ENCODE measurements around the gene BTBD8.
"Not testable (repeated sequence)": the region's sequence is repeated elsewhere in the genome, so short reads cannot be mapped to it uniquely, and the experiment has no call there.

Gene BTBD8

GRCh38 chr1:92080128-92080985 lies at the start of gene BTBD8:
TSS of gene BTBD8 (plus strand) at chr1:92080345. CDS start at chr1:92080572, 227 bp downstream.
- intact Hi-C loops (cut with DNase I) = no loop called here
- DNase-seq = peak; percentile 66 to 97 (median 78)

DNA sequence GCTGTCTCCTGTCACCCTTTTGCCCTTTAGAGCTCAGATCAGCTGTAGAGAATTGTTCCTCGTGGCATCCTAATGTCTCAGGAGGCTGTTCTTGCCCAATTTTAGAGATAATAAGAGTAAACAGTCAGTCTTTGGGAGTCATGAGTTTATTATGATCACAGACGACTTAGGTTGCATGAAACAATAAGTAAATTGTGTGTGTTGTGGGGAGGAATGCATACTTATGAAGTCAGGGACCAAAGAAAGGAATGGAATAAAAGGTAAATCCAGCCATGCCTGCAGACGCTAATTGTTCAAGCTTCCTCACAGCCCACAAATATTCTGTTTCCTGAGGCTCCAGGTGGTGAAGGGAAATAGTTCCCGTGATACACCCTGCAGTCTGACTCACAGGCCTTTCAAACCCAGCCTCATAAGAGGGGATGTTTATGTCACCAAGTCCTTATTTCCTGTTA lies 49.5 kb upstream of the BTBD8 start:
- no peak for DNase-seq
- intact Hi-C loops (cut with DNase I) = no loop called here

DNA sequence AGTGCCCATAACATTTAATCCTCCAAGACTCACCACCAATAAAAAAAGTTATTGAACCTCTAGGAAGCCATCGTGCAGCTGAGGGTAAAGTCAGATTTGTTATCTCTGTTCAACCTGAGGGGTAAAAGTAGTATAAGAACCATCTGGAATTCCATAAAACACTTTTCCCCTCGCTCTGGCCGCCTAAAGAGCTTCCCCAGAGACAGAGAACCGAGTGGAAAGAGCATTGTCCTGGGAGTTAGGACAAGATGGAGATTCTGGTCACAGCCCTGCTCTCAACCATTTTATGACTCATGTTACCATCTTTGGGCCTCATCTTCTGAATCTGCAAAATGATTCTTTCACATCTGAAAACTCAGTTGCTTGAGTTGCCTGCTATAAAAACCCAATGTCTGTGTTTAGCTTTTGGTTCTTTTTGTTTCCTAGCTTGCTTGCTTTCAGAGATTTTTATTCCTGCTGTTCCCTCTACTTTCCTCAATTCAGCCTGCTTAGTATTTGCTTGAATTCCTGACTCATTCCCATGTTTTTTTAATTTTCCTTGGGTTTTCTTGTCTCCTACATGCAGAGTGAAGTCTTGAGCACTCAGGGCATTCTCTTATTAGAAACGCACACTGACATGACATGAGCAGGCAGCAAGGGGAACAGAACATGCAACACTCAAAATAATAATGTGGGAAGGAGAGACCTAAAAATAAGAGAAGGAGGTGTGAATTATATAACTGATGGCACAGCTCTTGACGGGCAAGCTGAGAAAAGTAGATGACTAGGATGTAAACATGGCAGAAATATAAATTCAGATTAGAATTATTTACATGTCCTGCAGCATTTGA lies 48.6 kb upstream of the BTBD8 start:
- DNase-seq = no peak
- intact Hi-C loops (cut with DNase I) = no loop called here

GRCh38 chr1:92037400-92037799 lies 42.7 kb upstream of the BTBD8 start:
- DNase-seq = no peak
- intact Hi-C loops (cut with DNase I) = no loop called here

- DNase-seq = no peak
- intact Hi-C loops (cut with DNase I) = no loop called here
Observed at GRCh38 chr1:92038695-92039346, 41.3 kb upstream of the BTBD8 start.

DNA sequence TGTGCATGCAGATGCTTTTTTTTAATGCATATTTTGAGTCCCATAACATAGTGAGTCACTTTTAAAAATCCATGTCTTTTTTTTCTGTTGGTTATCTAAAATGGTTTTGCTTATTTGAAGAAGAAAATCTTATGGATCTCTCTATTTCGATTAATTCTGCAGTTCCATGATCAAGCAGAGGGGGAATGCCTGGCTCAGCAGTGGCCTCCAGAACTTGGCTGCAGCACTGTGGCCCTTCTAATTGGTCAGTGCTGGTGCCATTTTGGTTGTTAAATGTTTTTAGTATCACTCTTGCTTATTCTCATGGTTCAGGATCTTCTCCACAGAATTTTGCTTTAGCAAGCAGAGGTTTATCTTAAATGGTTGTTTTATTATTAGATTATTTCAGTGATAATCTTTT lies 39.2 kb upstream of the BTBD8 start:
- intact Hi-C loops (cut with DNase I) = no loop called here

GRCh38 chr1:92043621-92044020 lies 36.5 kb upstream of the BTBD8 start:
- no peak for DNase-seq
- intact Hi-C loops (cut with DNase I) = no loop called here

More for the DNA sequence above, 39.2 kb upstream of the BTBD8 start:
- no peak for DNase-seq

GRCh38 chr1:92045766-92046495 lies 34.2 kb upstream of the BTBD8 start:
- intact Hi-C loops (cut with DNase I) = no loop called here
- no peak for DNase-seq

DNA sequence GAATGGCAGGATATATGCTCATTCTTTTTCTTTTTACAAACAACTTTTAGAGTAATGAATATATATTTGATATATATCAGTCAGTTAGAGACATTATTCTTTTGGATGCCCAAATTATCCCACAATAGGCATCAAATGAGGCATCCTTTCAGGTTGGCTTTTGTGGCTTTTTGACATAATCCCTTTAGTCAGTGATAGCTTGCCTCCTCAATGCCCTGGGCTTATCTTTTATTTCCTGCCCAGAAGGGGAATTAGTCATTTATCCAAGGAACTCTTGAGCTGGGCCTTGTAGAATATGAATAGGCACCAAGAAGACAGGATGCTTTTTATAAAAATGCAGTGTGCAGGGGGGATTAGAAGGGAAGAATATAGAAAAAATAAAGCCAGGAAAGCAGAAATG lies 28.2 kb upstream of the BTBD8 start:
- DNase-seq = no peak
- intact Hi-C loops (cut with DNase I) = no loop called here

DNA sequence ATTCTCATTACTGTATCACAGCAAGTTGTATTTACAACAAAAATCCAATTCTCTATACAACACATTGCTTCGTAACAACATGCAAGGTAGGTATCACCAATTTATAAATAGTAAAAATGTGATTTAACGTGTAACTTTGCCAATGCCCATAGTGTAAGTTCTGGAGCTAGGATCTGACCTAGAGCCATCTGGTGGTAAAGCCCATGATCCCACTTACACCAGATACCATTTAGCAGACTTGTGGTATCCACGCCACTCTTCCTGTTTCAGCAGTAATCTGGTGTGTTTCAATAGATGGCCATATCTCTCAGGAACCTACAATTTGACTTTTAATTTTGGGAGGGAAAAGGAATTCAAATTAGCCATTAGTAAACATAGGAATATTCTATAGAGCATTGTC lies 15.1 kb upstream of the BTBD8 start:
- intact Hi-C loops (cut with DNase I) = no loop called here
- DNase-seq = no peak

DNA sequence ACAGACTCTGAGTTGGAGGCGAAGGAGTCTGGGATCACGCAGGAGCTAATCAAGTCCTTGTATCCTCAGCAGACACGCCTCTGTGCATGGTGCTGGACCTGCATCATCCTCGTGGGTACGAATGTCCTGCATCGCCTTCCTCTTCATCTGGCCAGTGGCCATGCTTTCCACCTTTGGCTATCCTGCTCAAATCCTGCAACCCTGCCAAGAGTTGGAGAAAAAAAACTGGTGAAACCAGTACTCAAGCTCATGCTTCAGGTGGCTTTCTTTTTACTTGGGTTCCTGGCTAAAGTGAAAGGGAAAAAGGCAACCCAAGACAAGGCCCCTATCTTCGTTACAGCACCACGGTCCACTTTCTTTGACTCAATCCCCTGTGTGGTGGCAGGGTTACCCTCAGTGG lies 13.8 kb upstream of the BTBD8 start:
- no peak for DNase-seq
- intact Hi-C loops (cut with DNase I) = no loop called here

GRCh38 chr1:92070892-92071291 lies 9.3 kb upstream of the BTBD8 start:
- intact Hi-C loops (cut with DNase I) = loop anchor here (10.0 kb wide), 1 partner anchor 224 kb away; the partner anchor contains the start of genes GLMN and RPAP2
- no peak for DNase-seq

GRCh38 chr1:92074446-92074845 lies 5.7 kb upstream of the BTBD8 start:
- not testable (repeated sequence) for DNase-seq
- intact Hi-C loops (cut with DNase I) = loop anchor here (10.0 kb wide), 1 partner anchor 220 kb away; the partner anchor contains the start of genes GLMN and RPAP2

- DNase-seq = no peak
- intact Hi-C loops (cut with DNase I) = loop anchor here (10.0 kb wide), 1 partner anchor 219 kb away; the partner anchor contains the start of genes GLMN and RPAP2
Observed at GRCh38 chr1:92075311-92075710, 4.8 kb upstream of the BTBD8 start, which contains the start of gene SETSIP. TSS of gene SETSIP (minus strand) at chr1:92075411. CDS start at chr1:92075411, 0 bp downstream.

DNA sequence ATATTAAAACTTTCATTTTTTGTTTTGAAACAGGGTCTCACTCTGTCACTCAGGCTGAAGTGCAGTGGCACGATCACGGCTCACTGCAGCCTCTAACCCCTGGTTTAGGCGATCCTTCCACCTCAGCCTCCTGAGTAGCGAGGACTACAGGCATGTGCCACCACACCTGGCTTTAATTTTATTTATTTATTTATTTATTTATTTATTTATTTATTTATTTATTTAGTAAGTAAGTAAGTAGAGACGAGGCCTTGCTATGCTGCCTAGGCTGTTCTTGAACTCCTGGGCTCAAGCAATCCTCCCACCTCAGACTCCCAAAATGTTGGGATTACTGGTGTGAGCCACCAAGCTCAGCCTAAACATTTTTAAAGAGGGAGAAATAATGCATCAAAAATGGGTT lies 3.8 kb upstream of the BTBD8 start:
- DNase-seq = no peak
- intact Hi-C loops (cut with DNase I) = loop anchor here (10.0 kb wide), 1 partner anchor 218 kb away; the partner anchor contains the start of genes GLMN and RPAP2

DNA sequence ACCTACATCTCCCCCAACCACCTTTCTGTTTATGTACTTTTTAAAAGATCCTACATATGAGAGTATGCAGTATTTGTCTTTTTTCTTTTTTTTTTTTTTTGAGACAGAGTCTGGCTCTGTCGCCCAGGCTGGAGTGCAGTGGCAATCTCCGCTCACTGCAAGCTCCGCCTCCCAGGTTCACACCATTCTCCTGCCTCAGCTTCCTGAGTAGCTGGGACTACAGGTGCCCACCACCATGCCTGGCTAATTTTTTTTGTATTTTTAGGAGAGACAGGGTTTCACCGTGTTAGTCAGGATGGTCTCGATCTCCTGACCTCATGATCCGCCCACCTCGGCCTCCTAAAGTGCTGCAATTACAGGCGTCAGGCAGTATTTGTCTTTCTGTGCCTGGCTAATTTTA lies 2.1 kb upstream of the BTBD8 start:
- DNase-seq = not testable (repeated sequence)

DNA sequence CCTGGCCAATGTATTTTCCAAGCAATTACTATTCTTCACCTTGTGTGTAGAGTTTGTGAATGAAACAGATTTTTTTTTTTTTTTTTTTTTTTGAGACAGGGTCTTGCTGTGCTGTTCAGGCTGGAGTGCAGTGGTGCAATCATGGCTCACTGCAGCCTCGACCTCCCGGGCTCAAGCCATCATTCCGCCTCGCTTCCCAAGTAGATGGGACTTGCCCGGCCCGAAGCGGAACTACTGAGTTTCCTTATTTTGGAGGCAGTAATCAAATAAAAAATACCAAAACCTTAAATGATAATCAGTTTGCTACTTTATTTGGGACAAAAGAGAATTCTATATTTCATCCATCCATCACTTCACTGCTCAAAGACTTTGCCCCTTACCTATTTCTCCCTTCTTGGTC lies 704 bp upstream of the BTBD8 start:
- DNase-seq = no peak
- intact Hi-C loops (cut with DNase I) = loop anchor here (10.0 kb wide), 1 partner anchor 215 kb away; the partner anchor contains the start of genes GLMN and RPAP2

More for the DNA sequence above, 2.1 kb upstream of the BTBD8 start:
- intact Hi-C loops (cut with DNase I) = loop anchor here (10.0 kb wide), 1 partner anchor 217 kb away; the partner anchor contains the start of genes GLMN and RPAP2

- intact Hi-C loops (cut with DNase I) = no loop called here
- no peak for DNase-seq
Observed at GRCh38 chr1:92081031-92081430, 886 bp downstream of the BTBD8 start.

GRCh38 chr1:92084651-92085050 lies 4.5 kb downstream of the BTBD8 start:
- intact Hi-C loops (cut with DNase I) = no loop called here
- DNase-seq = no peak

DNA sequence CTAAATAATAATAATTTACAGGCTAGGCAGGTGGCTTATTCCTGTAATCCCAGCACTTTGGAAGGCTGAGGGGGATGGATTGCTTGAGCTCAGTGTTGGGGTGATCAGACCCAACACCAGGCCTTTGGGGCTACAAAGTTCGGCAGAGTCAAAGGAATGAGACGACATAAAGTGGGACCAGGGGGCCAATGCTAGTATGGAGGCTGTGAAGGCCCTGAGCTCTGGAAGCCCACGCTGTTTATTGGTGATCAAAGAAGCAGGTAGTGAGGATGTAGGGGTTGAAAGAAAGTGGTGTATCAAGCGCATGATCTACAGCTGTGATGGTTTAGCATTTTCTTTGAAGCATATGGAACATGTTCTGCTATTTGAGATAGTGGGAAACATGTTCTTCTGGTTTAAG lies 5.6 kb downstream of the BTBD8 start:
- intact Hi-C loops (cut with DNase I) = no loop called here
- no peak for DNase-seq
